Subcutaneous abdominal adipose tissue (tissue), 5 donors: Measurements from ENCODE around the gene DR1.
"Not testable (repeated sequence)": the region's sequence is repeated elsewhere in the genome, so short reads cannot be mapped to it uniquely, and the experiment has no call there.

Experiments
- H3K27ac ChIP-seq: one replicate; pipeline ENCODE4 v1.7.0; 2013; ENCODE audit warnings: low read depth, mild to moderate bottlenecking, inconsistent platforms, low read length, moderate library complexity
- H3K27me3 ChIP-seq, 5 donors: one replicate each; pipeline ENCODE4 v1.7.0; 2013; ENCODE audit warnings: low read length in 5 of 5, inconsistent platforms in 1 of 5; ENCODE audit not compliant: control insufficient read depth in 5 of 5, insufficient read depth in 4 of 5
- H3K36me3 ChIP-seq, 5 donors: one replicate each; pipeline ENCODE4 v1.7.0; 2013; ENCODE audit warnings: low read length in 5 of 5; ENCODE audit not compliant: control insufficient read depth in 5 of 5, insufficient read depth in 5 of 5
- H3K4me1 ChIP-seq, 5 donors: one replicate each; pipeline ENCODE4 v1.7.0; 2013; ENCODE audit warnings: low read length in 5 of 5, mild to moderate bottlenecking in 3 of 5, moderate library complexity in 1 of 5; ENCODE audit not compliant: control insufficient read depth in 5 of 5, insufficient read depth in 5 of 5
- H3K4me3 ChIP-seq, 5 donors: one replicate each; pipeline ENCODE4 v1.7.0; 2013; ENCODE audit warnings: low read length in 5 of 5, low read depth in 1 of 5
- H3K9ac ChIP-seq, 5 donors: one replicate each; pipeline ENCODE4 v1.7.0; 2013; ENCODE audit warnings: low read length in 5 of 5, mild to moderate bottlenecking in 4 of 5, moderate library complexity in 3 of 5
- H3K9me3 ChIP-seq, 5 donors: one replicate each; pipeline ENCODE4 v1.7.0; 2013; ENCODE audit warnings: low read length in 5 of 5; ENCODE audit not compliant: control insufficient read depth in 5 of 5
- donor health status: healthy.
- donor health status: healthy.
- donor health status: healthy.
- donor health status: healthy.
- donor health status: healthy.

Gene DR1

DNA sequence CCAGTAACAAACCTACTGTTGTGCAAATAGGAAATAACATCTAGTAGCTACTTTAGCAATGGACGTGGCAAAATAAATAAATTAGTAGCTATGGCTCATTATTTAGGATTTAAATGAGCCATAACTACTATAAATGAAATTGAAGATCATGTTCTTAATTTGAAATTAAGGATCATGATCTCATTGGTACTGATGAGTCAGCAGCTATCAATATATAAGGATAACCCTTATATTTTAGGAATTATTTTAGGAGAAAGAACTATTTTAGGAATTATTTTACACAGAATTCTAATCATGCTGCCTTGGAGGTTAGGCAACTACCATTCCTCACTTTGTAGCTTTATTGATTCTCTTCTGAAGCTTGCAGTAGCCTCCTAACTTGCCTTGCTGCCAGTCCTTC, 24.0 kb downstream of the DR1 start:
- Histone ChIP-seq H3K9me3 (no peaks in the 10 kb centered on the region), H3K9ac (no peak overlapping the region)

DNA sequence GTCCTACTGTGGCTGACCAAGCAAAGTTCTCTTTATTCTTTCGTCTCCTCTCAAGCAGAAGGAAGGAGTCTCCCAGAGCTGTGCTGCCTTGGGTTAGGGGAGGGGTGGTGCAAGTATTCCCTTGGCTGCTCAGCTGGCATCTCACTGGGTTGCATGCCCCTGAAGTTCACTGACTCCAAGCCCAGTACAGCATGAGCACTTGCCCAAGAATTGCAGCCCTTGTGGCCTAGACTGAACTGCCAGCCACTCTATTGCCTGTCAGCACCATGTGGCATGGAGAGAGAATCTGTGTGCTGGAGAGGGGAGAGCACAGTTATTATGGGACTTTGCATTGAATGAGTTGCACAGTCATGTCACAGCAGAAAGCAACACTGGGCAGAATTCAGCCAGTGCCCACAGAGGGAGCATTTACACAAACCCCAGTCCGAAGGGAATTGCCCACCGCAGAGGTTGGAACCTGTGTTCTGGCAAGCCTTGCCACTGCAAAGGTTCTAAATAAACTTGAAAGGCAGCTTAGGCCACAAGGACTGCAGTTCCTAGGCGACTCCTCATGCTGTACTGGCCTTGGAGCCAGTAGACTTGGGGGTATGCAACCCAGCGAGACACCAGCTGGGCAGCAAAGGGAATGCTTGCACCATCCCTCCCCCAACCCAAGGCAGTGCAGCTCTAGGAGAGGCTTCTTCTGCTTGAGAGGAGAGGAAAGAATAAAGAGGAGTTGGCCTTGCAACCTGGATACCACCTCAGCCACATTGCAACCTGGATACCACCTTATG, 28.8 kb downstream of the DR1 start:
- Histone ChIP-seq H3K36me3 (peaks cover 0 to 7% (median 5%) of the 10 kb centered on the region in 5 donors), H3K4me1 (no peaks in the 10 kb centered on the region), H3K27ac (no peak overlapping the region), H3K4me3 (no peak overlapping the region), H3K9ac (no peak overlapping the region), H3K9me3 (peaks cover 0 to 3% (median 0%) of the 10 kb centered on the region in 5 donors), H3K27me3 (no peaks in the 10 kb centered on the region)

More for the DNA sequence above, 24.0 kb downstream of the DR1 start:
- H3K36me3 ChIP-seq: peaks cover 9 to 13% (median 10%) of the 10 kb centered on the region in 5 donors
- H3K4me3 ChIP-seq: no peak overlapping the region
- no peaks in the 10 kb centered on the region for H3K4me1 ChIP-seq
- H3K27me3 ChIP-seq: no peaks in the 10 kb centered on the region
- no peak overlapping the region for H3K27ac ChIP-seq

- H3K9me3 ChIP-seq: peaks cover 3 to 28% (median 14%) of the 10 kb centered on the region in 5 donors
- no peak overlapping the region for H3K27ac ChIP-seq
- H3K9ac ChIP-seq: no peak overlapping the region
These were observed 38.9 kb downstream of the DR1 start for GRCh38 chr1:93384656-93385055.

GRCh38 chr1:93386268-93386667, 40.6 kb downstream of the DR1 start:
- not testable (repeated sequence) for H3K27me3 ChIP-seq, H3K9ac ChIP-seq, H3K27ac ChIP-seq, H3K4me3 ChIP-seq, H3K36me3 ChIP-seq, H3K4me1 ChIP-seq
- H3K9me3 ChIP-seq: peaks cover 3 to 28% (median 14%) of the 10 kb centered on the region in 5 donors

More at GRCh38 chr1:93384656-93385055, 38.9 kb downstream of the DR1 start:
- no peak overlapping the region for H3K4me3 ChIP-seq
- no peaks in the 10 kb centered on the region for H3K27me3 ChIP-seq
- H3K36me3 ChIP-seq: peaks cover 0 to 7% (median 0%) of the 10 kb centered on the region in 5 donors
- no peaks in the 10 kb centered on the region for H3K4me1 ChIP-seq

- Histone ChIP-seq H3K27me3 (no peaks in the 10 kb centered on the region), H3K4me3 (no peak overlapping the region), H3K27ac (no peak overlapping the region), H3K9me3 (no peaks in the 10 kb centered on the region), H3K9ac (no peak overlapping the region), H3K36me3 (no peaks in the 10 kb centered on the region), H3K4me1 (no peaks in the 10 kb centered on the region)
These were observed 48.8 kb downstream of the DR1 start for GRCh38 chr1:93394514-93394913.

GRCh38 chr1:93395195-93395594, 49.5 kb downstream of the DR1 start:
- no peak overlapping the region for H3K9ac ChIP-seq
- H3K9me3 ChIP-seq: no peaks in the 10 kb centered on the region
- no peaks in the 10 kb centered on the region for H3K27me3 ChIP-seq
- H3K4me1 ChIP-seq: no peaks in the 10 kb centered on the region
- H3K4me3 ChIP-seq: no peak overlapping the region
- no peaks in the 10 kb centered on the region for H3K36me3 ChIP-seq
- H3K27ac ChIP-seq: no peak overlapping the region

GRCh38 chr1:93399781-93400180, 54.1 kb downstream of the DR1 start:
- no peaks in the 10 kb centered on the region for H3K27me3 ChIP-seq
- no peak overlapping the region for H3K9ac ChIP-seq
- H3K4me1 ChIP-seq: no peaks in the 10 kb centered on the region
- no peak overlapping the region for H3K27ac ChIP-seq
- H3K36me3 ChIP-seq: no peaks in the 10 kb centered on the region
- H3K9me3 ChIP-seq: no peaks in the 10 kb centered on the region
- no peak overlapping the region for H3K4me3 ChIP-seq

GRCh38 chr1:93408203-93408602, 62.5 kb downstream of the DR1 start:
- Histone ChIP-seq H3K36me3 (no peaks in the 10 kb centered on the region), H3K9ac (no peak overlapping the region), H3K4me1 (no peaks in the 10 kb centered on the region), H3K9me3 (no peaks in the 10 kb centered on the region), H3K27ac (no peak overlapping the region), H3K4me3 (no peak overlapping the region), H3K27me3 (no peaks in the 10 kb centered on the region)

GRCh38 chr1:93411000-93411399, 65.3 kb downstream of the DR1 start:
- Histone ChIP-seq H3K9me3 (no peaks in the 10 kb centered on the region), H3K27ac (no peak overlapping the region), H3K4me1 (peaks cover 0 to 17% (median 9%) of the 10 kb centered on the region in 5 donors), H3K36me3 (no peaks in the 10 kb centered on the region), H3K9ac (no peak overlapping the region), H3K4me3 (no peak overlapping the region), H3K27me3 (no peaks in the 10 kb centered on the region)

DNA sequence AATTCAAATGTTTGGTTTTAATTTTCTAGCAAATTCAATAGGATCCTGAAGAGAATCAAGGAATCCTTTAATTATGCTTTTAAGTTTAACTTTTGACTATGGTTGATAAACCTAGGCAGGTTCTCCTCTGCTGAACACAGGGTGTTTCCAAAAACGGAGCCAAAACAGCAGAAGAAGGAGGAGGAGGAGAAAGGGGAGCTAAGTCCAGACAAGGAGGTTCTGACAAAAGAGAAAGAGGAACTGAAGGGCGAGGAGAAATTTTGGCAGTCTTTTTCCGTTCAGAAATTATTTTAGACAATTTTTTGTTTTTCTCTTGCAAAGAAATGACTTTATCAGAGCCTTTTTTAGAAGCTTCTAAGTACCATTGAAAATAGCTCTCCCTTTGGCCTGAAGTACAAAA, 69.0 kb downstream of the DR1 start:
- Histone ChIP-seq H3K9ac (peak overlapping the region in 1 of 5 donors; percentile 20), H3K4me3 (peak overlapping the region in 3 of 5 donors; percentile 24 to 30 (median 26)), H3K27ac (no peak overlapping the region), H3K36me3 (no peaks in the 10 kb centered on the region), H3K4me1 (peaks cover 0 to 17% (median 9%) of the 10 kb centered on the region in 5 donors), H3K9me3 (no peaks in the 10 kb centered on the region), H3K27me3 (no peaks in the 10 kb centered on the region)
